Colonic mucosa (tissue), 4 donors: ENCODE results near the gene CRYBG1. TPM values are rescaled to one million over a fixed set of nuclear protein-coding genes. Genes with fewer than 3 reads are reported as not detected.

ENCODE experiments used
- DNase-seq: peaks from one replicate; pipeline ENCODE4 v3.0.0-alpha.2; 2020
- H3K27ac ChIP-seq: fragments of 200-600 bp; one replicate; pipeline ENCODE4 v1.8.0; 2021
- H3K27me3 ChIP-seq: fragments of 200-600 bp; one replicate; pipeline ENCODE4 v1.8.0; 2021
- H3K36me3 ChIP-seq: fragments of 200-600 bp; one replicate; pipeline ENCODE4 v1.8.0; 2021
- H3K4me1 ChIP-seq: fragments of 200-600 bp; one replicate; pipeline ENCODE4 v1.8.0; 2021; ENCODE audit warnings: mild to moderate bottlenecking
- H3K4me3 ChIP-seq: fragments of 200-600 bp; one replicate; pipeline ENCODE4 v1.8.0; 2021
- H3K9ac ChIP-seq, 2 donors: one replicate each; pipeline ENCODE4 v1.7.0; 2013; ENCODE audit warnings: control low read depth in 2 of 2, low read depth in 2 of 2, low read length in 2 of 2
- H3K9me3 ChIP-seq: fragments of 200-600 bp; one replicate; pipeline ENCODE4 v1.8.0; 2021
- CTCF ChIP-seq: fragments of 200-600 bp; IDR thresholded peaks from one replicate; pipeline ENCODE4 v1.8.0; 2022; ENCODE audit warnings: antibody characterized with exemption, mild to moderate bottlenecking
- intact Hi-C: fragments of 100-400 bp; cut with DNase I; formaldehyde crosslinking; loops from one replicate; pipeline ENCODE4 v1.14.1; 2022
- total RNA-seq, 2 donors: library from RNA; stranded (reverse); fragmentation: NEBNext Ultra II Directional in 1 of 2; extraction: Animal tissue kit (Norgen Biotek cat#: 25700) in 1 of 2; gene quantifications; one replicate each; pipeline ENCODE4 v1.2.1, GENCODE V29; 2021
- donor health status: healthy.
- donor health status: DM: no; HTN: no; CAD: no.
- donor health status: DM: no; HTN: no; CAD: no.

Gene CRYBG1
- total RNA-seq, 2 donors from 2014 or later: 80.5 to 102 TPM

GRCh38 chr6:106411056-106411455 is 50.5 kb downstream of the CRYBG1 start:
- Histone ChIP-seq H3K27me3 (no peaks in the 10 kb centered on the region), H3K9me3 (no peaks in the 10 kb centered on the region), H3K27ac (no peak overlapping the region), H3K4me1 (no peaks in the 10 kb centered on the region), H3K4me3 (no peak overlapping the region), H3K36me3 (no peaks in the 10 kb centered on the region), H3K9ac (no peak overlapping the region)
- no peak for DNase-seq
- intact Hi-C loops: no loop called here
- TF ChIP-seq CTCF: no peak

- H3K36me3 ChIP-seq: no peaks in the 10 kb centered on the region
- H3K9me3 ChIP-seq: no peaks in the 10 kb centered on the region
- H3K4me1 ChIP-seq: no peaks in the 10 kb centered on the region
- no peak overlapping the region for H3K4me3 ChIP-seq
- H3K27me3 ChIP-seq: no peaks in the 10 kb centered on the region
- no peak overlapping the region for H3K9ac ChIP-seq
- no peak overlapping the region for H3K27ac ChIP-seq
- DNase-seq: peak; percentile 58
- intact Hi-C loops: no loop called here
- no peak for TF ChIP-seq CTCF
Measured at GRCh38 chr6:106411643-106412200, 51.2 kb downstream of the CRYBG1 start.

GRCh38 chr6:106413016-106413415 is 52.5 kb downstream of the CRYBG1 start:
- no peak for TF ChIP-seq CTCF
- intact Hi-C loops: no loop called here
- no peaks in the 10 kb centered on the region for H3K36me3 ChIP-seq
- no peak for DNase-seq
- H3K4me3 ChIP-seq: no peak overlapping the region
- no peaks in the 10 kb centered on the region for H3K4me1 ChIP-seq
- H3K27ac ChIP-seq: no peak overlapping the region
- H3K9me3 ChIP-seq: no peaks in the 10 kb centered on the region
- no peak overlapping the region for H3K9ac ChIP-seq
- H3K27me3 ChIP-seq: no peaks in the 10 kb centered on the region

- DNase-seq: no peak
- no peaks in the 10 kb centered on the region for H3K36me3 ChIP-seq
- intact Hi-C loops: no loop called here
- no peak overlapping the region for H3K4me3 ChIP-seq
- no peaks in the 10 kb centered on the region for H3K4me1 ChIP-seq
- no peaks in the 10 kb centered on the region for H3K9me3 ChIP-seq
- H3K27me3 ChIP-seq: no peaks in the 10 kb centered on the region
- H3K27ac ChIP-seq: no peak overlapping the region
- TF ChIP-seq CTCF: no peak
- no peak overlapping the region for H3K9ac ChIP-seq
Measured at GRCh38 chr6:106413722-106414121, 53.2 kb downstream of the CRYBG1 start.

- no peak for DNase-seq
- TF ChIP-seq CTCF: no peak
- no peaks in the 10 kb centered on the region for H3K36me3 ChIP-seq
- intact Hi-C loops: no loop called here
- no peak overlapping the region for H3K4me3 ChIP-seq
- no peaks in the 10 kb centered on the region for H3K4me1 ChIP-seq
- H3K27me3 ChIP-seq: no peaks in the 10 kb centered on the region
- H3K9me3 ChIP-seq: no peaks in the 10 kb centered on the region
- no peak overlapping the region for H3K27ac ChIP-seq
- no peak overlapping the region for H3K9ac ChIP-seq
Measured at GRCh38 chr6:106415921-106416320, 55.4 kb downstream of the CRYBG1 start.
